Kidney epithelial cell (primary cell): ENCODE results near the gene KANSL3. TPM values are rescaled to one million over a fixed set of nuclear protein-coding genes. Genes with fewer than 3 reads are reported as not detected.
"Not testable (repeated sequence)": the region's sequence is repeated elsewhere in the genome, so short reads cannot be mapped to it uniquely, and the experiment has no call there.

Experiments
- DNase-seq: peaks from one replicate; pipeline ENCODE4 v3.0.0-alpha.2; 2010; ENCODE audit warnings: low read depth
- H3K27me3 ChIP-seq: 2 replicates; pipeline ENCODE4 v1.6.0; 2011; ENCODE audit warnings: low read length; ENCODE audit not compliant: control insufficient read depth, insufficient read depth
- H3K36me3 ChIP-seq: 2 replicates; pipeline ENCODE4 v1.5.1; 2011; ENCODE audit warnings: low read length; ENCODE audit not compliant: control insufficient read depth, insufficient read depth
- H3K4me3 ChIP-seq: 2 replicates; pipeline ENCODE4 v1.5.1; 2011; ENCODE audit warnings: low read depth, mild to moderate bottlenecking, control low read depth, low read length
- CTCF ChIP-seq: IDR thresholded peaks from 2 replicates; pipeline ENCODE4 v1.5.1; 2011; ENCODE audit warnings: mild to moderate bottlenecking, moderate library complexity, low read length, control low read depth, inconsistent platforms; ENCODE audit not compliant: insufficient read depth, poor library complexity, severe bottlenecking
- total RNA-seq: library from RNA; depleted of rRNA; stranded (reverse); fragments of >200 nt; gene quantifications from 2 replicates; pipeline ENCODE4 v1.2.3, GENCODE V29; 2015

Gene KANSL3
- total RNA-seq, 1 donor from 2014 or later = 33.2 TPM

GRCh38 chr2:96556441-96557330, 81.4 kb downstream of the KANSL3 start:
- peak; percentile 98 for DNase-seq
- no peaks in the 10 kb centered on the region for H3K27me3 ChIP-seq
- H3K4me3 ChIP-seq = no peak overlapping the region
- TF ChIP-seq CTCF = no peak
- H3K36me3 ChIP-seq = no peaks in the 10 kb centered on the region

- no peak for TF ChIP-seq CTCF
- no peak for DNase-seq
These were observed 82.9 kb downstream of the KANSL3 start for GRCh38 chr2:96555146-96555610.

GRCh38 chr2:96554293-96555145, 83.6 kb downstream of the KANSL3 start:
- no peaks in the 10 kb centered on the region for H3K27me3 ChIP-seq
- TF ChIP-seq CTCF = peak; percentile 92
- DNase-seq = no peak

More at GRCh38 chr2:96555146-96555610, 82.9 kb downstream of the KANSL3 start:
- H3K4me3 ChIP-seq = no peak overlapping the region
- no peaks in the 10 kb centered on the region for H3K27me3 ChIP-seq
- H3K36me3 ChIP-seq = no peaks in the 10 kb centered on the region

GRCh38 chr2:96553957-96554292, 84.2 kb downstream of the KANSL3 start:
- H3K36me3 ChIP-seq, H3K27me3 ChIP-seq, H3K4me3 ChIP-seq, DNase-seq: not testable (repeated sequence)

More at GRCh38 chr2:96554293-96555145, 83.6 kb downstream of the KANSL3 start:
- no peak overlapping the region for H3K4me3 ChIP-seq
- no peaks in the 10 kb centered on the region for H3K36me3 ChIP-seq

GRCh38 chr2:96553176-96553956, 84.7 kb downstream of the KANSL3 start:
- H3K36me3 ChIP-seq = no peaks in the 10 kb centered on the region
- H3K27me3 ChIP-seq = no peaks in the 10 kb centered on the region
- no peak for TF ChIP-seq CTCF
- H3K4me3 ChIP-seq = no peak overlapping the region
- no peak for DNase-seq
